GM21515 (cell line): ENCODE data around the gene CAMKMT.

Experiments used
- ATAC-seq: cut with Tn5 transposase; IDR thresholded peaks from one replicate; pipeline ENCODE4 v1.9.1; 2021; ENCODE audit not compliant: unreplicated experiment

CAMKMT gene

GRCh38 chr2:44817673-44818335, 456.1 kb downstream of the CAMKMT start:
- ATAC-seq: no peak

- ATAC-seq: no peak
Observed at GRCh38 chr2:44819061-44819460, 457.3 kb downstream of the CAMKMT start.

GRCh38 chr2:44821500-44821899, 459.8 kb downstream of the CAMKMT start:
- no peak for ATAC-seq

- ATAC-seq: no peak
Observed at GRCh38 chr2:44822174-44822573, 460.4 kb downstream of the CAMKMT start.
